A673 (cell line): ENCODE results near the gene ABI3BP.

ENCODE experiments used
- EZH2 ChIP-seq: fragments of 200-600 bp; sonication (generic); IDR thresholded peaks from 2 replicates; pipeline ENCODE4 v1.6.1; 2017; ENCODE audit warnings: borderline replicate concordance, low read depth, mild to moderate bottlenecking, mixed read lengths, antibody characterized with exemption, low read length; ENCODE audit not compliant: poor library complexity, severe bottlenecking
- TF ChIP-seq, protein P1 (sequence below): fragments of 300-800, 200-600 bp; sonication (generic); conservative IDR thresholded peaks from 2 replicates; pipeline ENCODE4 v1.5.1; 2017; ENCODE audit warnings: low read depth, mild to moderate bottlenecking, antibody characterized with exemption, low read length, moderate library complexity, mixed read lengths

DNA sequence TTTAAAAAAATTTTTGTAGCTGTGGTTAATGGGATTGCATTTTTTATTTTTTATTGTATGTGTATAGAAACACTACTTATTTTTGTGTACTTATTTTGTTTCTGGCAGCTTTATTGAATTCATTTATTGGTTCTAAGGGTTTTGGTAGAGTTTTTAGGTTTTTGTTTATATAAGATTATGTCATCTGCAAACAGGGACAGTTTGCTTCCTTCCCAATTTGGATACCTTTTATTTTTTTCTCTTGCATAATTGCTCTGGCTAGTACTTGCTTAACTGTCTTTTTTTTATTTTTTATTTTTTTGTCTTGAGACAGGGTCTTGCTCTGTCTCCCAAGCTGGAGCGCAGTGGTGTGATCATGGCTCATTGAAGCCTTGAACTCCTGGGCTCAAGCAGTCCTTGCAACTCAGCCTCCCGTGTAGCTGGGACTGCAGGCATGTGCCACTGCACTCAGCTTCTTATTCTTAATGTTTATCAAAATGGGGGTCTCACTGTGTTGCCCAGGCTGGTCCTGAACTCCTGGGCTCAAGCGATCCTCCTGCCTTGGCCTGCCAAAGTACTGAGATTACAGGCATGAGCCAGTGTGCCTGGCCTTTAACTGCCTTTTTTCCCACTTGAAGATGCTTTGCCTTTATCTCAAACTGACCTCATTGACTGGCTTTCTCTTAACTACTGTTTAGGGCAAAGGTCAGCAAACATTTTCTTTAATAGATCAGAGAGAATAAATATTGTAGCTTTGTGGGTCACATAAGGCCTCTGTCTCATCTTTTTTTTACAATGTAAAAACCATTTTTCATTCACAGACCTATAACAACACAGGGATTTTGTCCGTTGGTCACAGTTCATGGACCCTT, 275.4 kb downstream of the ABI3BP start:
- TF ChIP-seq, protein P1, sequence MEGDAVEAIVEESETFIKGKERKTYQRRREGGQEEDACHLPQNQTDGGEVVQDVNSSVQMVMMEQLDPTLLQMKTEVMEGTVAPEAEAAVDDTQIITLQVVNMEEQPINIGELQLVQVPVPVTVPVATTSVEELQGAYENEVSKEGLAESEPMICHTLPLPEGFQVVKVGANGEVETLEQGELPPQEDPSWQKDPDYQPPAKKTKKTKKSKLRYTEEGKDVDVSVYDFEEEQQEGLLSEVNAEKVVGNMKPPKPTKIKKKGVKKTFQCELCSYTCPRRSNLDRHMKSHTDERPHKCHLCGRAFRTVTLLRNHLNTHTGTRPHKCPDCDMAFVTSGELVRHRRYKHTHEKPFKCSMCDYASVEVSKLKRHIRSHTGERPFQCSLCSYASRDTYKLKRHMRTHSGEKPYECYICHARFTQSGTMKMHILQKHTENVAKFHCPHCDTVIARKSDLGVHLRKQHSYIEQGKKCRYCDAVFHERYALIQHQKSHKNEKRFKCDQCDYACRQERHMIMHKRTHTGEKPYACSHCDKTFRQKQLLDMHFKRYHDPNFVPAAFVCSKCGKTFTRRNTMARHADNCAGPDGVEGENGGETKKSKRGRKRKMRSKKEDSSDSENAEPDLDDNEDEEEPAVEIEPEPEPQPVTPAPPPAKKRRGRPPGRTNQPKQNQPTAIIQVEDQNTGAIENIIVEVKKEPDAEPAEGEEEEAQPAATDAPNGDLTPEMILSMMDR = no peak
- TF ChIP-seq EZH2 = no peak
